Caco-2 (cell line): ENCODE results near the gene PKIB. TPM values are rescaled to one million over a fixed set of nuclear protein-coding genes. Genes with fewer than 3 reads are reported as not detected.

Experiments
- BruUV-seq: library from RNA; stranded (reverse); fragments of 400-500 nt; replicated peaks from 2 replicates; lab custom pipeline; 2021; lab: Mats Ljungman, UMichigan
- CTCF ChIA-PET: fragments of 300-600 bp; sonication (Branson Sonifier 250); formaldehyde crosslinking; loops from one replicate; lab custom pipeline; 2022; ENCODE audit warnings: antibody characterized with exemption; lab: Charles Lee
- POLR2A ChIA-PET: fragments of 300-600 bp; sonication (Branson Sonifier 250); formaldehyde crosslinking; loops from one replicate; lab custom pipeline; 2022; ENCODE audit warnings: antibody characterized with exemption; lab: Charles Lee
- DNase-seq, 2 experiments: peaks; one replicate each; pipeline versions ENCODE4 v3.0.0 to v3.0.0-alpha.2; 2020 to 2022
- H3K27me3 ChIP-seq: replicated peaks from 2 replicates; pipeline ENCODE4 v1.6.0; 2011; ENCODE audit warnings: low read length; ENCODE audit not compliant: control insufficient read depth, insufficient read depth
- H3K36me3 ChIP-seq: 2 replicates; pipeline ENCODE4 v1.5.1; 2011; ENCODE audit warnings: low read length; ENCODE audit not compliant: control insufficient read depth, insufficient read depth
- H3K4me1 ChIP-seq: fragments of 250-450 bp; sonication (Bioruptor Pico); 2 replicates; pipeline ENCODE4 v1.5.1; 2020; ENCODE audit warnings: mild to moderate bottlenecking
- H3K4me3 ChIP-seq: 2 replicates; pipeline ENCODE4 v1.5.1; 2011; ENCODE audit warnings: low read depth, mild to moderate bottlenecking, control low read depth, low read length
- H3K9me3 ChIP-seq: fragments of 250-450 bp; sonication (Bioruptor Pico); 2 replicates; pipeline ENCODE4 v1.5.1; 2020; ENCODE audit warnings: mild to moderate bottlenecking, moderate library complexity
- H3K27ac Mint-ChIP-seq: one replicate; pipeline ENCODE4 v1.8.0; 2022; ENCODE audit warnings: mixed read lengths; ENCODE audit not compliant: unreplicated experiment
- H3K27me3 Mint-ChIP-seq: one replicate; pipeline ENCODE4 v1.8.0; 2022; ENCODE audit warnings: mixed read lengths; ENCODE audit not compliant: insufficient read depth, unreplicated experiment
- H3K36me3 Mint-ChIP-seq: one replicate; pipeline ENCODE4 v1.8.0; 2022; ENCODE audit warnings: mild to moderate bottlenecking, mixed read lengths; ENCODE audit not compliant: insufficient read depth, unreplicated experiment
- H3K4me1 Mint-ChIP-seq: one replicate; pipeline ENCODE4 v1.8.0; 2022; ENCODE audit warnings: low read depth, mixed read lengths; ENCODE audit not compliant: unreplicated experiment
- H3K4me3 Mint-ChIP-seq: one replicate; pipeline ENCODE4 v1.8.0; 2022; ENCODE audit warnings: mild to moderate bottlenecking, moderate library complexity, mixed read lengths; ENCODE audit not compliant: unreplicated experiment
- H3K9me3 Mint-ChIP-seq: one replicate; pipeline ENCODE4 v1.8.0; 2022; ENCODE audit warnings: mixed read lengths; ENCODE audit not compliant: unreplicated experiment
- intact Hi-C: fragments of 100-400 bp; cut with micrococcal nuclease; formaldehyde crosslinking; loops from one replicate; pipeline ENCODE4 v1.10.0; 2022; ENCODE audit not compliant: unreplicated experiment
- total RNA-seq: library from RNA; stranded (reverse); gene quantifications from 2 replicates; pipeline ENCODE4 v1.2.3, GENCODE V29; 2022
- TF ChIP-seq, protein P1 (sequence below), 2 experiments: fragments of 200-600 bp in 1 of 2; IDR thresholded peaks; 1 replicate in 1 of 2; 2 replicates in 1 of 2; pipeline versions ENCODE4 v1.5.1 to v1.8.0; 2011 to 2022; ENCODE audit warnings: antibody characterized with exemption in 1 of 2, control low read depth in 1 of 2, inconsistent platforms in 1 of 2, low read depth in 1 of 2, low read length in 1 of 2, mild to moderate bottlenecking in 1 of 2, moderate library complexity in 1 of 2; ENCODE audit not compliant: insufficient read depth in 1 of 2, severe bottlenecking in 1 of 2, unreplicated experiment in 1 of 2

Gene PKIB
- total RNA-seq, 1 experiment from 2014 or later = 18.6 TPM

GRCh38 chr6:122735582-122735981, 125.4 kb downstream of the PKIB start:
- intact Hi-C loops = no loop called here
- H3K9me3 ChIP-seq = no peaks in the 10 kb centered on the region
- H3K27me3 Mint-ChIP-seq = no peaks in the 10 kb centered on the region
- H3K4me3 ChIP-seq = no peak overlapping the region
- POLR2A ChIA-PET = no interaction called here
- TF ChIP-seq, protein P1, sequence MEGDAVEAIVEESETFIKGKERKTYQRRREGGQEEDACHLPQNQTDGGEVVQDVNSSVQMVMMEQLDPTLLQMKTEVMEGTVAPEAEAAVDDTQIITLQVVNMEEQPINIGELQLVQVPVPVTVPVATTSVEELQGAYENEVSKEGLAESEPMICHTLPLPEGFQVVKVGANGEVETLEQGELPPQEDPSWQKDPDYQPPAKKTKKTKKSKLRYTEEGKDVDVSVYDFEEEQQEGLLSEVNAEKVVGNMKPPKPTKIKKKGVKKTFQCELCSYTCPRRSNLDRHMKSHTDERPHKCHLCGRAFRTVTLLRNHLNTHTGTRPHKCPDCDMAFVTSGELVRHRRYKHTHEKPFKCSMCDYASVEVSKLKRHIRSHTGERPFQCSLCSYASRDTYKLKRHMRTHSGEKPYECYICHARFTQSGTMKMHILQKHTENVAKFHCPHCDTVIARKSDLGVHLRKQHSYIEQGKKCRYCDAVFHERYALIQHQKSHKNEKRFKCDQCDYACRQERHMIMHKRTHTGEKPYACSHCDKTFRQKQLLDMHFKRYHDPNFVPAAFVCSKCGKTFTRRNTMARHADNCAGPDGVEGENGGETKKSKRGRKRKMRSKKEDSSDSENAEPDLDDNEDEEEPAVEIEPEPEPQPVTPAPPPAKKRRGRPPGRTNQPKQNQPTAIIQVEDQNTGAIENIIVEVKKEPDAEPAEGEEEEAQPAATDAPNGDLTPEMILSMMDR (IDR thresholded peaks at IDR 0.05; ENCODE audit: insufficient read depth in 1 of 2, low read depth in 1 of 2, low read length in 1 of 2, severe bottlenecking in 1 of 2, unreplicated experiment in 1 of 2) = no peak
- no peak overlapping the region for H3K27ac Mint-ChIP-seq
- CTCF ChIA-PET = no interaction called here
- no peaks in the 10 kb centered on the region for H3K9me3 Mint-ChIP-seq
- no peak overlapping the region for H3K4me3 Mint-ChIP-seq
- DNase-seq = no peak
- no peaks in the 10 kb centered on the region for H3K27me3 ChIP-seq
- peaks cover 9% of the 10 kb centered on the region; the same call in 1 of the 2 replicates for H3K4me1 ChIP-seq
- H3K36me3 Mint-ChIP-seq = no peaks in the 10 kb centered on the region
- peaks cover 15% of the 10 kb centered on the region for H3K4me1 Mint-ChIP-seq
- no TSS peak for BruUV-seq
- H3K36me3 ChIP-seq = no peaks in the 10 kb centered on the region

DNA sequence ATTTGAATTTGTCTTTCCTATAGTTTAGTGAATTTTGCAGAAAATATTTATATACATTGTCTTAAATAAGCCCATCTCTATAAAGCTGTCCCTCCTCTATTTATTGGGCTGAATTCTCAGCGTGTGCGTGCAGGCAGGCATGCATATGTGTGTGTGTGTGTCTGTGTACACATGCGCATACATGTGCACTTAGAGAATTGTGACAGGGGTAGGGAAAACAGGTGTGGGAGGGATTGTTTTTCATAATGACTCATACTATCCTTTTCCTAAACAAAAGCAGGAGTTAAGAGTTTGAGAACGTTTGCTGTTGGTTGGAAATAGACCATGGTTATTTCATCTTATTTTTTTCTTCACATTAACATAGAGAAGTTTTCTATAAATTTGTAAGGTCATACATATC, 126.0 kb downstream of the PKIB start:
- H3K9me3 ChIP-seq = no peaks in the 10 kb centered on the region
- TF ChIP-seq, protein P1 (IDR thresholded peaks at IDR 0.05; ENCODE audit: insufficient read depth in 1 of 2, low read depth in 1 of 2, low read length in 1 of 2, severe bottlenecking in 1 of 2, unreplicated experiment in 1 of 2) = no peak
- no peaks in the 10 kb centered on the region for H3K36me3 Mint-ChIP-seq
- H3K4me3 ChIP-seq = no peak overlapping the region
- intact Hi-C loops = no loop called here
- H3K4me3 Mint-ChIP-seq = no peak overlapping the region
- ChIA-PET POLR2A (no interaction called here), CTCF (no interaction called here)
- no peak for DNase-seq
- no peaks in the 10 kb centered on the region for H3K36me3 ChIP-seq
- peaks cover 15% of the 10 kb centered on the region for H3K4me1 Mint-ChIP-seq
- H3K9me3 Mint-ChIP-seq = no peaks in the 10 kb centered on the region
- no peak overlapping the region for H3K27ac Mint-ChIP-seq
- no TSS peak for BruUV-seq
- H3K27me3 ChIP-seq = no peaks in the 10 kb centered on the region
- no peaks in the 10 kb centered on the region for H3K27me3 Mint-ChIP-seq
- H3K4me1 ChIP-seq = peaks cover 9% of the 10 kb centered on the region; the same call in 1 of the 2 replicates

DNA sequence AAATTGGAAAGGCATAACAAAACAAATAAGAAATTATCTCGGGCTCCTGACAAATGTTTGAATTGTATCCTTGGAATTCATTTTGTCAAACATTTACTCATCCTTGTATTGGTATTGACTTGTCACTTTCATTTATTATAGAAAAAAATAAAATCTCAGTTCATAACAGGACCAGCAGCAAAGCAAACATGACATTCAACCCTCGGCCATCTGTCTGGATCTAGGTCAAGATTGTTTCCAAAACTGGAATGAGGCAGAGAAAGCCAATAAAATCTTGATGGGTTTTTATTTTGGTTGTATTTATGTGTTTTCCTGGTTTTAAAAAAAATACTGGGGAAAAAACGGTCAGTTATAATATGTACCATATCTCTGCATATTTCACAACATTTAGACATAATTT, 126.4 kb downstream of the PKIB start:
- H3K4me3 Mint-ChIP-seq = no peak overlapping the region
- BruUV-seq = no TSS peak
- POLR2A ChIA-PET = no interaction called here
- H3K4me3 ChIP-seq = no peak overlapping the region
- intact Hi-C loops = no loop called here
- CTCF ChIA-PET = no interaction called here
- H3K27ac Mint-ChIP-seq = no peak overlapping the region
- no peaks in the 10 kb centered on the region for H3K27me3 ChIP-seq
- H3K36me3 Mint-ChIP-seq = no peaks in the 10 kb centered on the region
- no peak for DNase-seq
- no peaks in the 10 kb centered on the region for H3K36me3 ChIP-seq
- no peaks in the 10 kb centered on the region for H3K9me3 ChIP-seq
- peaks cover 15% of the 10 kb centered on the region for H3K4me1 Mint-ChIP-seq
- H3K4me1 ChIP-seq = peaks cover 9% of the 10 kb centered on the region; the same call in 1 of the 2 replicates
- no peaks in the 10 kb centered on the region for H3K27me3 Mint-ChIP-seq
- TF ChIP-seq, protein P1 (IDR thresholded peaks at IDR 0.05; ENCODE audit: insufficient read depth in 1 of 2, low read depth in 1 of 2, low read length in 1 of 2, severe bottlenecking in 1 of 2, unreplicated experiment in 1 of 2) = no peak
- H3K9me3 Mint-ChIP-seq = no peaks in the 10 kb centered on the region
